Thyroid gland (tissue), 4 donors: ENCODE results near the gene SLC10A7.

ENCODE experiments used
- POLR2A ChIP-seq, 2 donors: fragments of 450-650 bp; IDR thresholded peaks; one replicate each; pipeline ENCODE4 v1.6.1; 2017; ENCODE audit warnings: antibody characterized with exemption in 2 of 2, mild to moderate bottlenecking in 2 of 2, moderate library complexity in 1 of 2
- TF ChIP-seq, protein P1 (sequence below), 6 experiments: fragments of 200-600 bp in 3 of 6; fragments of 450-650 bp in 3 of 6; sonication (generic) in 3 of 6; IDR thresholded peaks; one replicate each; pipeline ENCODE4 v1.5.1; 2016 to 2019; ENCODE audit warnings: antibody characterized with exemption in 6 of 6, mild to moderate bottlenecking in 2 of 6, inconsistent platforms in 1 of 6, moderate library complexity in 1 of 6

GRCh38 chr4:146382194-146382593, 139.5 kb downstream of the SLC10A7 start:
- TF ChIP-seq, protein P1, sequence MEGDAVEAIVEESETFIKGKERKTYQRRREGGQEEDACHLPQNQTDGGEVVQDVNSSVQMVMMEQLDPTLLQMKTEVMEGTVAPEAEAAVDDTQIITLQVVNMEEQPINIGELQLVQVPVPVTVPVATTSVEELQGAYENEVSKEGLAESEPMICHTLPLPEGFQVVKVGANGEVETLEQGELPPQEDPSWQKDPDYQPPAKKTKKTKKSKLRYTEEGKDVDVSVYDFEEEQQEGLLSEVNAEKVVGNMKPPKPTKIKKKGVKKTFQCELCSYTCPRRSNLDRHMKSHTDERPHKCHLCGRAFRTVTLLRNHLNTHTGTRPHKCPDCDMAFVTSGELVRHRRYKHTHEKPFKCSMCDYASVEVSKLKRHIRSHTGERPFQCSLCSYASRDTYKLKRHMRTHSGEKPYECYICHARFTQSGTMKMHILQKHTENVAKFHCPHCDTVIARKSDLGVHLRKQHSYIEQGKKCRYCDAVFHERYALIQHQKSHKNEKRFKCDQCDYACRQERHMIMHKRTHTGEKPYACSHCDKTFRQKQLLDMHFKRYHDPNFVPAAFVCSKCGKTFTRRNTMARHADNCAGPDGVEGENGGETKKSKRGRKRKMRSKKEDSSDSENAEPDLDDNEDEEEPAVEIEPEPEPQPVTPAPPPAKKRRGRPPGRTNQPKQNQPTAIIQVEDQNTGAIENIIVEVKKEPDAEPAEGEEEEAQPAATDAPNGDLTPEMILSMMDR (IDR thresholded peaks at IDR 0.05): no peak
- no peak for TF ChIP-seq POLR2A (IDR thresholded peaks at IDR 0.05)
